ENCODE measurements around the gene ZSWIM1. TPM values are rescaled to one million over a fixed set of nuclear protein-coding genes. Genes with fewer than 3 reads are reported as not detected.

Gene ZSWIM1
- total and polyA plus RNA-seq, 2 of the 4 experiments (the other 2 are of a cell fraction), result 4.2 to 10.0 TPM

DNA sequence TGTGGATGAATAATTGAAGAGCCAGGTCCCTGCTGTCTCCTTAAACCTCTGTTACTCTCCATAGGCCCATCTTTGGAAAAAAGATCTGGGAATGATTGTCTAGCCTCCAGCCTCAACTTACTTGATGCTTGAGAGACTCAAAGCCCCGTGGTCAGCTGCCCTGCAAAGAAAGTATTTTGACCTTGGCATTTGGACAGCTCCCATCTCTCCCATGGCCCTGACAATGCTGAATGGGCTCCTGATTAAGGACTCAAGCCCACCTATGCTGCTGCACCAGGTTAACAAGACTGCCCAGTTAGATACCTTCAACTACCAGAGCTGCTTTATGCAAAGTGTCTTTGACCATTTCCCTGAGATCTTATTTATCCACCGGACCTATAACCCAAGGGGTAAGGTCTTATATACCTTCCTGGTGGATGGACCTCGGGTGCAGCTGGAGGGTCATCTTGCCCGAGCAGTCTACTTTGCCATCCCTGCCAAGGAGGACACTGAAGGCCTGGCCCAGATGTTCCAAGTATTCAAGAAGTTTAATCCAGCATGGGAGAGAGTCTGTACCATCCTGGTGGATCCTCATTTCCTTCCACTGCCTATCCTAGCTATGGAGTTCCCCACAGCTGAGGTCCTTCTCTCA lies 1.6 kb downstream of the ZSWIM1 start:
- peaks cover 4% of the 10 kb centered on the region for H3K9me1 ChIP-seq (ENCODE audit: insufficient read depth, low read length)
- no peaks in the 10 kb centered on the region for H3K9me3 ChIP-seq (ENCODE audit: control insufficient read depth, insufficient read depth, low read length)
- no peak overlapping the region for H2BK120ac ChIP-seq (ENCODE audit: low read depth, low read length)
- no peak overlapping the region for H2BK15ac ChIP-seq (ENCODE audit: low read depth, low read length)
- H2AK9ac ChIP-seq (replicated peaks; ENCODE audit: low read depth, low read length, poor library complexity), result no peak overlapping the region
- no peak overlapping the region for H3K4me3 ChIP-seq (ENCODE audit: insufficient read depth, low read depth, low read length)
- H3K27me3 ChIP-seq (ENCODE audit: control insufficient read depth, insufficient read depth, low read length), result no peaks in the 10 kb centered on the region
- H3K4me1 ChIP-seq (ENCODE audit: control insufficient read depth, insufficient read depth, low read length), result peaks cover 2% of the 10 kb centered on the region; the same call in 1 of the 2 replicates
- peaks cover 11 to 48% of the 10 kb centered on the region in 2 experiments; a peak in 3 of 4 replicates for H3K79me1 ChIP-seq (ENCODE audit: low read depth in 1 of 2, low read length in 2 of 2)
- no peak overlapping the region for H2BK5ac ChIP-seq (ENCODE audit: low read depth, low read length, poor library complexity, severe bottlenecking)
- peaks cover 32% of the 10 kb centered on the region for H3K36me3 ChIP-seq (ENCODE audit: control insufficient read depth, insufficient read depth, low read length)
- DNase-seq (no peak), ATAC-seq (ENCODE audit: low read depth) (no peak)
- H3K23ac ChIP-seq (ENCODE audit: low read depth, low read length), result no peak overlapping the region
- H3K56ac ChIP-seq (ENCODE audit: extremely low read depth, insufficient read depth, low read length), result no peak overlapping the region
- BruUV-seq (replicated peaks), result no TSS peak
- no peak overlapping the region for H2BK20ac ChIP-seq (ENCODE audit: low read depth, low read length)
- H3K18ac ChIP-seq (ENCODE audit: low read depth, low read length), result no peak overlapping the region
- no peak overlapping the region for H4K8ac ChIP-seq (ENCODE audit: low read depth in 2 of 2, low read length in 2 of 2)
- CTCF ChIA-PET, result interaction anchor here (0.6 kb wide), 1 partner anchor 431 kb away, joined by 3 read pairs; no protein-coding TSS in a partner anchor
- no peak overlapping the region for H3K27ac ChIP-seq (ENCODE audit: insufficient read depth, low read length)
- no peak overlapping the region for H3K4me2 ChIP-seq (ENCODE audit: low read depth, low read length)
- no peak overlapping the region for H3K4ac ChIP-seq (ENCODE audit: low read depth, low read length)
- TF ChIP-seq SMC3 (IDR thresholded peaks at IDR 0.05; ENCODE audit: low read depth, low read length) (no peak), NFE2L2 (IDR thresholded peaks at IDR 0.05; ENCODE audit: low read depth, low read length) (no peak), CTCF (conservative IDR thresholded peaks at IDR 0.05; ENCODE audit: low read depth, low read length) (no peak), ELK1 (IDR thresholded peaks at IDR 0.05; ENCODE audit: borderline replicate concordance, low read depth, low read length) (no peak), CHD1 (IDR thresholded peaks at IDR 0.05; ENCODE audit: low read depth, low read length) (no peak), POLR2A (IDR thresholded peaks at IDR 0.05; ENCODE audit: low read depth, low read length) (no peak), CEBPB (IDR thresholded peaks at IDR 0.05; ENCODE audit: low read depth, low read length) (no peak), RCOR1 (IDR thresholded peaks at IDR 0.05; ENCODE audit: insufficient replicate concordance, low read length) (no peak), FOS (IDR thresholded peaks at IDR 0.05; ENCODE audit: low read depth, low read length) (no peak), MXI1 (IDR thresholded peaks at IDR 0.05; ENCODE audit: borderline replicate concordance, low read depth, low read length) (no peak), MAZ (IDR thresholded peaks at IDR 0.05; ENCODE audit: borderline replicate concordance, low read depth, low read length) (no peak)
- TF ChIP-seq, protein P1, sequence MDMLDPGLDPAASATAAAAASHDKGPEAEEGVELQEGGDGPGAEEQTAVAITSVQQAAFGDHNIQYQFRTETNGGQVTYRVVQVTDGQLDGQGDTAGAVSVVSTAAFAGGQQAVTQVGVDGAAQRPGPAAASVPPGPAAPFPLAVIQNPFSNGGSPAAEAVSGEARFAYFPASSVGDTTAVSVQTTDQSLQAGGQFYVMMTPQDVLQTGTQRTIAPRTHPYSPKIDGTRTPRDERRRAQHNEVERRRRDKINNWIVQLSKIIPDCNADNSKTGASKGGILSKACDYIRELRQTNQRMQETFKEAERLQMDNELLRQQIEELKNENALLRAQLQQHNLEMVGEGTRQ (IDR thresholded peaks at IDR 0.05; ENCODE audit: low read depth, low read length), result no peak
- 82% methylated on average over 3 of the region's 4 CpGs; no CpG with 5 or more reads in 1 of the 2 experiments for WGBS, 2 experiments (ENCODE audit: extremely low coverage in 2 of 2, insufficient read length in 1 of 2)
- in situ Hi-C loops (cut with MboI; ENCODE audit: low sequenced_read_pairs), result no loop called here
- no peak overlapping the region for H3K9ac ChIP-seq (ENCODE audit: low read depth, low read length)
- H4K20me1 ChIP-seq (ENCODE audit: insufficient read depth, low read length), result no peaks in the 10 kb centered on the region; the same call in 1 of the 2 replicates
- H3K14ac ChIP-seq (replicated peaks; ENCODE audit: low read depth, low read length), result no peak overlapping the region
- no peak overlapping the region for H2AK5ac ChIP-seq (ENCODE audit: low read depth, low read length)
- no peak overlapping the region for H4K5ac ChIP-seq (ENCODE audit: low read depth, low read length)
- H4K91ac ChIP-seq (ENCODE audit: insufficient read depth, low read depth, low read length), result no peak overlapping the region
- POLR2A ChIA-PET (ENCODE audit: unreplicated experiment), result no interaction called here
- dilution Hi-C loops (cut with HindIII; ENCODE audit: low sequenced_read_pairs, unreplicated experiment), result no loop called here
- H2AFZ ChIP-seq (replicated peaks; ENCODE audit: low read length, poor library complexity), result no peak overlapping the region
- intact Hi-C loops (cut with micrococcal nuclease), result no loop called here
